Stimulated activated CD4-positive, alpha-beta T cell treated with anti-CD3 and anti-CD28 coated beads, Interleukin-2, amount 100 ng/mL, for 48 hours (primary cell): ENCODE results near the gene HMCN1.

Source experiments
- DNase-seq, 2 donors: peaks; one replicate each; pipeline ENCODE4 v3.0.0-alpha.2; 2020

The HMCN1 gene

GRCh38 chr1:186212568-186213224 is 478.5 kb downstream of the HMCN1 start:
- DNase-seq: no peak

DNA sequence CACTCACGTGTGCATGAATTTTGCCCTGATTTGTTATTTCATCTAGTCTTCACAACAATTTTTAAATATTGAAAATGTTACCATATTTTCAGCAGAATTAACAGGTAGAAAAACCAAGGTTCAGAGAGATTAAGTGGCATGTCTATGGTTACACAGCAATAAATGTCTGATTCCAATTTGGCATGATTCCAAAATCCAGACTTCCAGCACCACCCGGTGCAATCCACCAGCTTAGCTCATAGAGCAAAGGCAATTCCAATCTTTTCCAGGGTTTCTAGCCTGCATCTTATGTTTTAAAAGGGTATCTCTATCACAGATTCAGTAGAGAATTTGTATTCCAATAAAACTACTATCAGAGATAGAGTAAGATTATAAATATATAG is 479.0 kb downstream of the HMCN1 start:
- no peak for DNase-seq

- no peak for DNase-seq
Observed at GRCh38 chr1:186214791-186215190, 480.6 kb downstream of the HMCN1 start.

GRCh38 chr1:186215636-186216035 is 481.4 kb downstream of the HMCN1 start:
- DNase-seq: no peak

- no peak for DNase-seq
Observed at GRCh38 chr1:186218654-186219352, 484.6 kb downstream of the HMCN1 start.

GRCh38 chr1:186220067-186220466 is 485.9 kb downstream of the HMCN1 start:
- no peak for DNase-seq

- no peak for DNase-seq
Observed at GRCh38 chr1:186220911-186221310, 486.7 kb downstream of the HMCN1 start.

DNA sequence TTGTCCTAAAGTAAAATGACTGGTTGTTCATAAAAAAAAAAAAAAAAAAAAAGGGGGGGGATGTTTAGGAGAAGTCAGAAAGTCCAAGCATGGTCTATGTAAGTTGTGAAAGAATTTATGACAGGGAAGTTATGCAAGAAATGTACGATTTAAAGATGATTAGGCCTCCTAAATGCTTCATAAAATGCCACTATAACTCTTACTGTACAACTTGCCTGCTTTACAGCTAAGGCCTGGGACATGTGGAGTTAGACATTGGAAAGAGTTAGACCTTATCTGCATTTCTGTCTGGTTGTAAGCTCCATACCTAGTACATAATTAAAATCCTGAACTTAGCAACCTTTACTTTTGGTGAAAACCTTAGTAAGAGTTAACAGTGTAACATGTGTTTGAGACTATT is 490.9 kb downstream of the HMCN1 start:
- no peak for DNase-seq

- DNase-seq: no peak
Observed at GRCh38 chr1:186228749-186229148, 494.6 kb downstream of the HMCN1 start.

DNA sequence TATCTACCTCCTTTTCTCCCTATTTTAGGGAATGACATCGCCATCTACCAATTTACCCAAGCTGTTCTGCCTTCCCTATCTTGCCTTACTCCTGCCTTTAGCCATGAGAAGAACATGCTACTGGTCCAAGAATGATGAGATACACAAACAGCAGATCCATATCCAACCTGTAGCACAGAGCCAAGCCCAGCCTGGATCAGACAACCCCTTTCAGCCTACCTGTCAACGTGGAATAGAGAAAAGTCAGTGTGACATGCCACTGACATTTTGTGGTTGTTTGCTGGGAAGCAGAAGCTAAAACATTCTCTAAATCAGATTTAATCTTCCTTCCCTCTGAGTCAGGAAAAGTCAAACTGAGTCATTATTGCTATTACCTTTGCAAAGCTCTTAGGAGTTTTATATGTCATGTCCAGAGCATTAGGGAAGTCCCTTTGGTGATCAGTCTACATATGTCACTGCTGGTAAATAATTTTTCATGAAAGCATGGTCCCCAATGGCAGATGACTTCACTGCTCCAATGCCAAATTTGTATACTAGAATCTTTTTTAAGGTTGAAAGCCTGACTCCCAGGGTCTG is 497.8 kb downstream of the HMCN1 start:
- no peak for DNase-seq

DNA sequence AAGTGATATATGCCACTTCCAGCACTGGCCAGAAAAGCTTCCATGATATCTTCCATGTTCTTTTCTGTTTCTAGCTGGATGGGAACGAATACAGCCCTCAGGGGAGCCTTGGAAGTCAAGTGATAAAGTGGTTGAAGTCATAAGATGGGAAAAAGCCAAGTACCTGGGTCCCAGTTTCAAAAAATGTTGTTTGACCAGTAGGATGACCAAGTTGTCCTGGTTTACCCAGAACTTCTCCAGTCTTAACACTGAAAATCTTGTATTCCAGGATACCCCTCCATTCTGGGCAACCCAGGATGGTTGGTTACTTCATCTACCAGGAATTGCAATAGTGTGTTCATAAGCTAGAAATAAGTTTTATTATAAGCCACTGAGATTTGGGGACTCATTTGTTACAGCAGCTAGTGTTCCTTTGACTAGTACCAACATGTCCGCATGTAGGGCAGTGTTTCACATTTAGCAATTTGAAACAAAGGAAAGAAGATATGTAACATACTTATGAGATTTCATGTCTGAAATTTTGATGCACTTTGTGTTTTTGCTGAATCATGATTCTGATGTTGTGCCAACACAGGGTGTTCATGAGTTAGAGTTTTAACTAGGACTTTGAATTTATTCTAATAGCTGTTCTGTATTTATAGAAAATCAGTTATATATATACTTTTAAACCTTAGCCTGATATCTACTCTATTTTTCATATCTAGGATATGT is 500.9 kb downstream of the HMCN1 start:
- no peak for DNase-seq

DNA sequence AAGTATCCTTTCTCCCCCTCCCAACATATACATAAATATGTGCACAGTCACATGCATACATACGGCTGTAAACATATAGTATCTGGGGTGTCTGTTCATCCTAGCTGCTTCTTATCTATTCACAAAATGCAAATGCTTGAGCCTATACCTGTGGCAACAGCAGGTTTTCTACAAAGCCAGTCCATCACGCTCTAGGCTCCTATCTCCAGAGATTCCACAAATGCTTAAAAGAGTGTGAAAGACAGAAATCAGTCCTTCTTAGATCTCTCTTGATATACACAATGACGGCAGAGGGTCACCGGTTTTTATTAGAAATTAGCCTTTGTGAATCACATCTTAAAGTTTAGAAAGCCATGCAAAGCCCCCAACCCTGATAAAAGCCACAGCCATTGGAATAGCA is 501.5 kb downstream of the HMCN1 start:
- no peak for DNase-seq

DNA sequence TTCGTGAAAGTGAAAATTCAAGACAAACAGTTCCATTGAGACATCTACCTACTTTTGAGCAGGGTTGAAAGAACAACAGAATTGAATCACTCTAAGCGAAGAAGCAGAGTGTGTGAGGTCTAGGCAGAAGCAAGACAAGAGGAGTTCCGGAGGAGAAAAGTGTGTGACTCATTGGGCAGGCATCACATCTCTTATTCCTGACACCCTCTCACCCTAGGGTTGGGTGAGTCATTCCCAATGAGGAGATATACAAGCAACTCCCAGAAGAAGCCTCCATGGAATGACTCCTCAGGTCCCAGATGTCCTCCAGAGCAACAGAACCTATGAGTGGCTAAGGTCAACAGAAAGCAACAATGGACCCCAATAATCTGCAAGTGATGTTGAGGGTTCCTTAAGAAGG is 502.7 kb downstream of the HMCN1 start:
- DNase-seq: no peak

DNA sequence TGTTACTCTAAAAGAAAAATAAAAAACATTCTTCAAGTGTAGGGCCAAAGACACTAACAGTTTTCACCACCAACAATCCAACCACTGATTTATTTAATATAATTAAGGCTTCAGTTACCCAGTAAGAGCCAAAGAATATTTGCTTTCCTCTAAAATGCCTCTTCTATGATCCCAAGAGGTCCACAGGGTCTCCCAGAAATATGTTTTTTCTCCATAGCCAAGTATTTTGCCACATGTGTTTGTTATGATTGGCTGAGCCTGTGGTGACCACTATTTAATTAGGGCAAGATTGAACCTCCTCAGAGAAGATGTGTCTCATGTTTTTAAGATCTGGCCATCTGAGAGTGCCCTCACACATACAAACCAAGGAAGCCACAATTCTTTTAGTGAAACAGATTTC is 505.0 kb downstream of the HMCN1 start:
- DNase-seq: no peak

DNA sequence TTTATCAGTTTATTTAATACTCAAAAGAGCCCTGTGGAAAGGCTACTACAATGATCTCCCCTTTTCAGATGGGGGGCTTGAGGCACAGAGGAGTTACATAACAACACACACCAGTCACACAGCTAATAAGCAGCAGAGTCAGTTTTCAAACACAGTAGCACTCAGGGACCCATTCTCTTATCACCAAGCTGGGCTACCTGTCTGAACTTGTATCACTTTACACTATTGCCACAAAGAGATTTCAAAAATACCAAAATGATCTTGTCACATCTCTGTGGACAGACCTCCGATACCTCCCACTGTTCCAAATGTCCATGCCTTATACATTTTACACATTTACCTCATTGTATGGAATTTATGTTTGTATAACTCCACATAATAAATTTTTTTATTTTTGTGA is 506.2 kb downstream of the HMCN1 start:
- no peak for DNase-seq
